Duodenal mucosa (tissue), 2 donors: ENCODE data around the gene WDR90.

Source experiments
- H3K27ac ChIP-seq: one replicate; pipeline ENCODE4 v1.7.0; 2013; ENCODE audit warnings: low read depth, low read length
- H3K27me3 ChIP-seq, 2 donors: one replicate each; pipeline ENCODE4 v1.7.0; 2013; ENCODE audit warnings: low read length in 2 of 2, control low read depth in 1 of 2; ENCODE audit not compliant: insufficient read depth in 2 of 2, control insufficient read depth in 1 of 2
- H3K36me3 ChIP-seq, 2 donors: one replicate each; pipeline ENCODE4 v1.7.0; 2013; ENCODE audit warnings: low read length in 2 of 2, control low read depth in 1 of 2; ENCODE audit not compliant: insufficient read depth in 2 of 2, control insufficient read depth in 1 of 2
- H3K4me1 ChIP-seq, 2 donors: one replicate each; pipeline ENCODE4 v1.7.0; 2013; ENCODE audit warnings: low read length in 2 of 2, control low read depth in 1 of 2; ENCODE audit not compliant: insufficient read depth in 2 of 2, control insufficient read depth in 1 of 2
- H3K4me3 ChIP-seq, 2 donors: one replicate each; pipeline ENCODE4 v1.7.0; 2013; ENCODE audit warnings: low read length in 2 of 2, low read depth in 1 of 2
- H3K9ac ChIP-seq, 2 donors: one replicate each; pipeline ENCODE4 v1.7.0; 2013; ENCODE audit warnings: low read length in 2 of 2, low read depth in 1 of 2
- H3K9me3 ChIP-seq, 2 donors: one replicate each; pipeline ENCODE4 v1.7.0; 2013; ENCODE audit warnings: low read length in 2 of 2, control low read depth in 1 of 2; ENCODE audit not compliant: control insufficient read depth in 1 of 2

The WDR90 gene

GRCh38 chr16:714558-715476 lies 65.7 kb downstream of the WDR90 start, which contains the start of gene METRN:
Gene METRN (plus strand): TSS chr16:715118. CDS start chr16:715290, 172 bp downstream.
- H3K9ac ChIP-seq: no peak within 1 kb of the TSS
- H3K27ac ChIP-seq: no peak within 1 kb of the TSS
- H3K4me1 ChIP-seq: peaks cover 21 to 30% of the 10 kb centered on the region in 2 donors
- no peaks in the 10 kb centered on the region for H3K36me3 ChIP-seq
- H3K4me3 ChIP-seq: peak within 1 kb of the TSS; percentile 47 to 55
- H3K9me3 ChIP-seq: no peaks in the 10 kb centered on the region
- peaks cover 30 to 41% of the 10 kb centered on the region in 2 donors for H3K27me3 ChIP-seq

DNA sequence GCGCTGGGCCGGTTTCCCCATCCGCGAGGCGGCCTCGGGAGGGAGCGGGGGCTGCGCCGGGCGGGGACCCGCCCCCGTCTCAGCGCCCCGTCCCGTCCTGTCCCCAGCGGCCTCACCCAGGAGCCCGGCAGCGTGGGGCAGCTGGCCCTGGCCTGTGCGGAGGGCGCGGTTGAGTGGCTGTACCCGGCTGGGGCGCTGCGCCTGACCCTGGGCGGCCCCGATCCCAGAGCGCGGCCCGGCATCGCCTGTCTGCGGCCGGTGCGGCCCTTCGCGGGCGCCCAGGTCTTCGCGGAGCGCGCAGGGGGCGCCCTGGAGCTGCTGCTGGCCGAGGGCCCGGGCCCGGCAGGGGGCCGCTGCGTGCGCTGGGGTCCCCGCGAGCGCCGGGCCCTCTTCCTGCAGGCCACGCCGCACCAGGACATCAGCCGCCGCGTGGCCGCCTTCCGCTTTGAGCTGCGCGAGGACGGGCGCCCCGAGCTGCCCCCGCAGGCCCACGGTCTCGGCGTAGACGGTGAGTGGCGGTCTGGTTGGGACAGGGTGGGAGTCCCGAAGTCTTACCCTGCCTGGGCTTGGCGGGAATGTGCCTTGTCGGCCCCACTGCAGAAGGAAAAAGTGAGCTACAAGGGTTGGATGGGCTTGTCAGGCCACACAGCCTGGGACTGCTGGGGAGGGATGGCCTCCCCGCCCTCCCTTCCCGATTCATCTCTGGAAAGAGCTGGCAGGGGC lies 66.5 kb downstream of the WDR90 start:
- Histone ChIP-seq H3K27ac (no peak overlapping the region), H3K36me3 (no peaks in the 10 kb centered on the region), H3K27me3 (peaks cover 22 to 33% of the 10 kb centered on the region in 2 donors), H3K9me3 (no peaks in the 10 kb centered on the region), H3K4me1 (peaks cover 27 to 38% of the 10 kb centered on the region in 2 donors), H3K9ac (no peak overlapping the region), H3K4me3 (peak overlapping the region; percentile 47 to 55)

GRCh38 chr16:716200-716568 lies 67.0 kb downstream of the WDR90 start:
- no peaks in the 10 kb centered on the region for H3K36me3 ChIP-seq
- peaks cover 17 to 27% of the 10 kb centered on the region in 2 donors for H3K27me3 ChIP-seq
- no peak overlapping the region for H3K9ac ChIP-seq
- H3K4me1 ChIP-seq: peaks cover 27 to 39% of the 10 kb centered on the region in 2 donors
- peak overlapping the region in 1 of 2 donors; percentile 43 for H3K4me3 ChIP-seq
- no peaks in the 10 kb centered on the region for H3K9me3 ChIP-seq
- H3K27ac ChIP-seq: no peak overlapping the region

DNA sequence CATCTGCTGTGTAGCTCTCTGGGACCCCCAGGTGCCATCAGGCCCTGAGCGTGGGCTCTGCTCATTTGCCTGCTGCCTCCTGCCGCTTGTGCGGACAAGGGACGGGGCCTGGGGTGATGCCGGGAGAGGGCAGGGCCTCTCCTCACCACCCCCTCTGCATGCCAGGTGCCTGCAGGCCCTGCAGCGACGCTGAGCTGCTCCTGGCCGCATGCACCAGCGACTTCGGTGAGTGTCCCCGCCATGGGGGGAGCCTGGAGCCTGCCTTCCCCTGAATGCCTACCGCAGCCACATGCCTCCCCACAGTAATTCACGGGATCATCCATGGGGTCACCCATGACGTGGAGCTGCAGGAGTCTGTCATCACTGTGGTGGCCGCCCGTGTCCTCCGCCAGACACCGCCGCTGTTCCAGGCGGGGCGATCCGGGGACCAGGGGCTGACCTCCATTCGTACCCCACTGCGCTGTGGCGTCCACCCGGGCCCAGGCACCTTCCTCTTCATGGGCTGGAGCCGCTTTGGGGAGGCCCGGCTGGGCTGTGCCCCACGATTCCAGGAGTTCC lies 67.7 kb downstream of the WDR90 start:
- no peak overlapping the region for H3K9ac ChIP-seq
- H3K27ac ChIP-seq: no peak overlapping the region
- H3K4me1 ChIP-seq: peaks cover 27 to 42% of the 10 kb centered on the region in 2 donors
- no peaks in the 10 kb centered on the region for H3K36me3 ChIP-seq
- H3K27me3 ChIP-seq: peaks cover 12 to 25% of the 10 kb centered on the region in 2 donors
- H3K4me3 ChIP-seq: no peak overlapping the region
- H3K9me3 ChIP-seq: no peaks in the 10 kb centered on the region
